HG03558 (cell line): ENCODE data around the gene KCNMA1.

Experiments
- ATAC-seq: cut with Tn5 transposase; IDR thresholded peaks from one replicate; pipeline ENCODE4 v1.9.1; 2021; ENCODE audit warnings: moderate number of reproducible peaks; ENCODE audit not compliant: unreplicated experiment; ENCODE audit errors: extremely low read depth

Gene KCNMA1

GRCh38 chr10:76884673-76885275 lies 752.8 kb downstream of the KCNMA1 start:
- ATAC-seq, result no peak

- no peak for ATAC-seq
These were observed 754.0 kb downstream of the KCNMA1 start for GRCh38 chr10:76883596-76883995.

- no peak for ATAC-seq
These were observed 754.8 kb downstream of the KCNMA1 start for GRCh38 chr10:76882796-76883195.

- ATAC-seq, result no peak
These were observed 755.4 kb downstream of the KCNMA1 start for GRCh38 chr10:76882245-76882644.

- peak; percentile 50 for ATAC-seq
These were observed 756.0 kb downstream of the KCNMA1 start for GRCh38 chr10:76881477-76882220.

- no peak for ATAC-seq
These were observed 756.7 kb downstream of the KCNMA1 start for GRCh38 chr10:76880931-76881330.

- ATAC-seq, result no peak
These were observed 758.3 kb downstream of the KCNMA1 start for GRCh38 chr10:76879116-76879913.

- ATAC-seq, result no peak
These were observed 759.1 kb downstream of the KCNMA1 start for GRCh38 chr10:76878514-76878913.

GRCh38 chr10:76874896-76875295 lies 762.7 kb downstream of the KCNMA1 start:
- ATAC-seq, result no peak

GRCh38 chr10:76874176-76874575 lies 763.4 kb downstream of the KCNMA1 start:
- no peak for ATAC-seq

- no peak for ATAC-seq
These were observed 765.8 kb downstream of the KCNMA1 start for GRCh38 chr10:76871697-76872295.

- ATAC-seq, result no peak
These were observed 767.7 kb downstream of the KCNMA1 start for GRCh38 chr10:76869931-76870330.

- ATAC-seq, result no peak
These were observed 769.3 kb downstream of the KCNMA1 start for GRCh38 chr10:76868098-76868977.

- no peak for ATAC-seq
These were observed 770.6 kb downstream of the KCNMA1 start for GRCh38 chr10:76866841-76867586.

- no peak for ATAC-seq
These were observed 772.7 kb downstream of the KCNMA1 start for GRCh38 chr10:76864922-76865321.

GRCh38 chr10:76858721-76859120 lies 778.9 kb downstream of the KCNMA1 start:
- no peak for ATAC-seq

GRCh38 chr10:76840802-76841201 lies 796.8 kb downstream of the KCNMA1 start:
- no peak for ATAC-seq

- ATAC-seq, result no peak
These were observed 798.3 kb downstream of the KCNMA1 start for GRCh38 chr10:76839276-76839675.

- ATAC-seq, result no peak
These were observed 807.4 kb downstream of the KCNMA1 start for GRCh38 chr10:76830218-76830617.
